Activated CD8-positive, alpha-beta memory T cell treated with anti-CD3 and anti-CD28 coated beads for 1 hour (primary cell): ENCODE measurements around the gene MRPL44.
"Not testable (repeated sequence)": the region's sequence is repeated elsewhere in the genome, so short reads cannot be mapped to it uniquely, and the experiment has no call there.

Experiments used
- DNase-seq, 2 donors: peaks; one replicate each; pipeline ENCODE4 v3.0.0-alpha.2; 2020; ENCODE audit warnings: low read depth in 1 of 2; ENCODE audit errors: extremely low read depth in 1 of 2

Gene MRPL44

DNA sequence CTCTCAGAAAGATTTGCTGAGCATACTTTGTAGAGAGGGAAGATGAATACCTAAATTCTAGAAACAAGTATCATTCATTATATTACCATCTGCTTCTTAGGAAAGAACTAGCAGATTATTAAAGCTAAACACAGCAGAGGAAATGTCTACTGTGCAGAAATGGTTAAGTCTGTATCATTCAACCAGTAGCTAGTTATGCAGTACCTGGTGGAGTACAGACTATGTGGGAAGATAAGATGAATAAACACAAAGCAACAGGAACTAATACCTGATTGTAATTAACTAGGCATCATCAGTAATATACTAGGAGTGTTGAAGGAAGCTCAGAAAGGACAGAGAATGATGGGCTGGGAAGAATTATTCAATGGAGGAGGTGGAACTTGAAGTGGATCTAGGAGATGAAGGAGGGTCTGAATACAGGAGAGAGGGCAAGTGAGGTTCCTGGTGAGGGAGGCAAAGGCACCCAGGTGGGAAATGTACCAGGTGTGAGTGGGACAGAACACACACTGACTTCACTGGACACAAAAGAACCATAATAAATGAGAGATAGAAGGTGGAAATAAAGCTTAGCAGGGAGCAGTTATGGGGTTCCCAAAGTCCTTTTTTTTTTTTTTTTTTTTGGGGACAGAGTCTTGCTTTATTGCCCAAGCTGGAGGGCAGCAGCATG lies 21.7 kb upstream of the MRPL44 start:
- no peak for DNase-seq

DNA sequence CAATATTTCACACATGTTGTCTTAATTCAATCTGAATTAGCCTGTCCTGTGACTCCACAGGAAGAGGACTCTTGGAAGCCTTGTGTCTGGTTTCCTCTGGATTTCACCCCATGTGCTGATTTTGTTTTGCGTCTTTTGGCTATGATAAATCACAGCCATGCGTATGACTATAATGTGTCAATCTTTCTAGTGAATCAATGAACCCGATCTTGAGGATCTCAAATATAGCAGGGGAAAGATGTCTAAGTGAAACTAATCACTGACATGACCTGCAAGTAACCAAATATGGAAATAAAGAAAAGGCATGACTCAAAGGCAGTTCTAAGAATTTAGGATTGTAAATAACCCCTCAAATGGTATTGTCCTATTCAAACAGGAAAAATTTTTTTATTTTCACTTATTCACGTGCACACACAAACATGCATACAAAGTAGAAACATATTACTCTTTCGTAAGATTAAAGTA lies 20.4 kb upstream of the MRPL44 start:
- DNase-seq = no peak

DNA sequence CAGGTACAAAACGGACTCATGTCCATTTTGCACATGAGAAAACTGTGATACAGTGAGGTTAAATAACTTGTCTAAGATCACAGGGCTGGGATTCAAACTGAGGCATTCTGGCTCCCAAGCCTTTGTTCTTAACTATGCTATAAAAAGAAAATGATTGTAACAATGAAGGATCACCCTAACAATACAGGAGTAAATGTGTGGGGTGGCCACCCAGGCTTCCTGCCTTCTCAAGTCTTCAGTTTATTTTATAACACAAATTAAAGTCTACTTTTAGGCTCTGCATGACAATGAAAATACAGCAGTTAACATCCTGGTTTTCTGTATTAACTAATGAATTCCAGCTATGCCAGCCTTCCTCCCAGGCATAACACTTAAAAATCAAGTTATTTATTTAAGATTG lies 19.7 kb upstream of the MRPL44 start:
- no peak for DNase-seq

DNA sequence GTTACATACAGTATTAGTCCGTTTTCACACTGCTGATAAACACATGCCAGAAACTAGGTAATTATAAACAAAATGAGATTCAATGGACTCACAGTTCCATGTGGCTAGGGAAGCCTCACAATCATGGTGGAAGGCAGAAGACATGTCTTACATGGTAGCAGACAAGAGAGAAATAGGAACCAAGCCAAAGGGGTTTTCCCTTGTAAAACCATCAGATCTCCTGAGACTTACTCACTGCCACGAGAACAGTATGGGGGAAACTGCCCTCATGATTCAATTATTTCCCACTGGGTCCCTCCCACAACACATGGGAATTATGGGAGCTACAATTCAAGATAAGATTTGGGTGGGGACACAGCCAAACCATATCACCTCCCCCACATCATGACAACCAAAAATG lies 17.8 kb upstream of the MRPL44 start:
- DNase-seq = not testable (repeated sequence)

DNA sequence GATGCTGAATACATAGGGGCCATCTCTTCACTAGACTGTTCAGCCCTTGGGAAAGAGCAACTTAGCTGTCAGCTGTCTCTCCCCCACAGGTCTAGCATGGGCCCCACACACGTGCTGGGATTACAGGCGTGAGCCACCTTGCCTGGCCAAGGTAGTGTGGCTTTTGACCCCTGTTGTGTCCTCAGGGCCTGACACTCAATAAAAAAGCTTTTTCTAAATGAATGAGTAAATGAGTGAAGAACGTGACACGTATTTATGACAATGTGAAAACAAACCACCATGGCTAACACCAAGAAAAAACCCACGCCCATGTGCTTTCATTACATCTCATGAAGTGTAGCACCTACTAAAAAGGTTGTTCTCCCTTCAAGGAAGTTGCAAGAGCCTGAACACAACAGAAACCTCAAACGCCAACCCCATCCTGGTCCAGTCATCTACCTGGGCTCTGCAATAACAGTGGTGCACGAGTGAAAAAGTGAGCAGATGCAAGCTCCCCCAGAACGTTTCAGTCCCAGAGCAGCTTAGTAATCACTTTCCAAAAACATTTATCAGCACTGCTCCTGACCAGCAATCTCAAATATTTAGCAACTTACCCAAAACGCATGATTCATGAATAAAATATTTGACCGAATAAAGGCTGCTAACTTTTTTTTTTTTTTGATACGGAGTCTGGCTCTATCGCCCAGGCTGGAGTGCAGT lies 15.5 kb upstream of the MRPL44 start:
- DNase-seq = no peak

DNA sequence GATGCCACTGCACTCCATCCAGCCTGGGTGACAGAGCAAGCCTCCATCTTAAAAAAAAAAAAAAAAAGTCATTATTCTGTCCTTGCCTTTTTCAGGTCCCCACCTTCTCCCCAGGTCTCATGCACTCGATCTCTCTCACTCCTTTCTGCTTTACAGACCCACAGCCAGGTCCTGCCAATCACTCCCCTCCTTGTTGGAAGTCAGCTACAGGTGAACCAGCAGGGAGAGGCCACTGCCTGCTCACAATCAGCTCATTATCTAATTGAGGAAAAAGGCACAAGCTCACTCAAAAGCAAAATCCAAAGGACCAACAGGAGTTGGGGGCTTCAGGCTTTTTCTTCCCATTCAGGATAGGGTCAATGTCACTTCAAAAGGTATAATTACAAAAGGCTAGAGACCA lies 14.1 kb upstream of the MRPL44 start:
- DNase-seq = no peak

DNA sequence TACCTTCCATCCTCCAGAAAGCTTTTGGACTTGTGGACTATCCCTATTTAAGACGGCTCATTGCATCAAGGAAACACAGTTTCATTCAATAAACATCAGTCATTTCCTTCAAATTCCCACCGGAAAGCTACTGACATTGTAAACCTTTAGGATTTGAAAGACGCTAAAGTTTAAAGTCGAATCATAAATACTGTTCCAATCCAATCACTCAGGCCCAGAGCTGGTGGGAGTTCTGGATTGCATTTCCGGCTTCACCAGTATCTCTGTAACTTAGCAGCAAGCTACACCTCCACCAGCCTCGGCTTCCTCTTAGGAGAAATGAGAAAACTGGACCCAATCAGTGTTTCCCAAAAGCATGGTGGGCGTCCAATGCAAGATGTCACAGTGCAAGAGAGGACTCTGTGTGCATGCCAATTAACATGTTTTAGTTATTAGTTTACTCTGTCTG lies 13.7 kb upstream of the MRPL44 start:
- DNase-seq = no peak

DNA sequence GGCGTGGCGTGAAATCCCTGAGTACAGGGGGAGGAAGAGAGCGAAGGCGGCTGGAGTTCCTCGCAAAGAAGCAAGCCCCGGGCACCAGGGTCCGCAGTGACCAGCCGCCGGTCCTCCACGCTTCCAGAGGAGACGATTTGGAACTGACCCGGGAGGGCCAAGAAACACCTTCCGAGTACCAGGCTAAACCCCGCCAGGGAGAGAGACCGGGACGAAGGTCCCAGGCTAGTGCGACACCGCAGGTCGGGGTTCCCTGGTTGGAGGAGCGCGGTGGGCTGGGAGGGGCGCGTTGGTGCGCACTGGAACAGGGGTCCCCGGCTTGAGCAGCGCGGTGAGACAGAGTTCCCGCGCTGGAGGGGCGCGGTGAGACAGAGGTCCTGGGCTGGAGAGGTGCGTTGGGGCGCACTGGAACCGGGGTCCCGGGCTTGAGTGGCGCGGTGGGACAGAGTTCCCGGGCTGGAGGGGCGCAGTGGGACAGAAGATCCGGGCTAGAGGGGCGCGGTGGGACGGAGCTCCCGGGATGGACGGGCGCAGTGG lies 13.0 kb upstream of the MRPL44 start:
- no peak for DNase-seq

DNA sequence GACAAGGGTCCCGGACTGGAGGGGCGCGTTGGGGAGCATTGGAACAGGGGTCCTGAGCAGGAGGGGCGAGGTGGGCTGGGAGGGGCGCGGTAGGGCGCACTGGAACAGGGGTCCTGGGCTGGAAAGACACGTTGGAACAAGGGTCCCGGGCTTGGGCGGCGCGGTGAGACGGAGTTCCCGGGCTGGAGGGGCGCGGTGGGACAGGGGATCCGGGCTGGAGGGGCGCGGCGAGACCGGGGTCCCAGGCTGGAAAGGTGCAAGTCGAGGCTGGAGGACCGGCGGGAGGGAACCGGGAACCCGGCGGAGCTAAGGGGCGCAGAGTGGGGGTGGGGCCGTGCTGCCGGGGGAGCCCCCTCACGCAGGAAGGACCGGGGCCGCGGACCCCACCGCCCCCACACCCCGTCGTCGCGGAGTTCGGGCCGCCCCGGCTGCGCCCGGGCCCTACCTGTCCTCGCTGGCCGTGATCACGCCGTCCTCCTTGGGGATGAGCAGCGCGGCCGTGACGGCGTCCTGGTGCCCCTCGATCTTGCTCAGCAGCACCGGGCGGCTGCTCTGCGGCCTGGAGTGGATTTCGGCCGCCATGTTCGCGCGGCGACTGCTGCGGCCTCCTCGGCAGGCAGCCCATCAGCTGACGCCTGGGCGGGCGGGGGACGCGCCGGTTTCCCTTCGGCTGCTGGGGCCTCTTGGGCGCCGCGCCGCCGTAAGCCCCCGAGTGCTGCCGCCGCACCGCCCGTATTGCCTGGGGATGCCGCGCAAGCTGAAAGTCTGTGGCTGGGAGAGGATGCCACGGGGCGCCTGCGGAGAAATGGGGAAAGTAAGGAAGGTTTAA lies 12.3 kb upstream of the MRPL44 start, which contains the start of gene WDFY1:
Gene WDFY1, minus strand, starts transcription at position 633 of the 829 bp plus-strand sequence. Its CDS starts 51 bp downstream, at position 582.
- peak; percentile 40 to 73 for DNase-seq

DNA sequence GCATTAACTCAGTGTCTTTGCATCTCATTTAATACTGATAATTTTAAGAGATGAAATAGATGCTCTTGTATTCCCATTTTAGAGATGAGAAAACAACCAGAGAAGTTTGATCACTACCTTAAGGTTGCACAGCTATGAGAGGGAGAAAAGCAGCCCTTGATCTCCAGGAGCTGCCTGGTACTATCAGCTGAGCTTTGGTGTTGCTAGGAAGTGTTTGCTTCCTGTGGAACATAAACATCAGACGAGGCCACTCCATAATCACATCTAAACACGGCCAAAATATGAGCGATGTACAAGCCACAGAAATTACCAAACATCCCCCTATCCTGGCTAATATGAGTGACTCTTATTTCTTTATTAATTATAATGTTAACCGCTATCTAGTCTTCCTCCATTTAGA lies 11.5 kb upstream of the MRPL44 start:
- DNase-seq = no peak

DNA sequence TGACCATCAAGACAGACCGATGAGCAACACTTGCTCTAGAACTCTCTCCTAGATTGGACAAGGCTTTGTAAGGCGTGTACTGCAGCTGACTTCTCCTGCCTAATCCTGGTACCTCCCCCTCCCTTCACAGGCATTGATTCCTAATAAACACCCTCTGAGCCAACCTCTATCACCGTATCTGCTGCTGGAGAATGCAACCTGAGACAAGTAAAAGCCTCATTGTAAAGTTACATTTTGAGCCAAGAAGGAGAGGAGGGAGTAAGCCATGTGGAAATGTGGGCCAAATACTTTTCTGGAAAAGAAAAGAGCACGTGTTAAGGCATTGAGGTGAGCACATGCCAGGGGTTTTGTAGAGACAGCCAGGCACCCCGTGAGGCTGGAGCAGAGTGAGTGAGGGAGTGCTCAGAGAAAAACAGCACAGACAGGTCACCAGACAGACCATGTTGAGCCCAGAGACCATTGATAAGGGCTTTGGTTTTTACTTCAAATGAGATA lies 9.5 kb upstream of the MRPL44 start:
- DNase-seq = no peak

DNA sequence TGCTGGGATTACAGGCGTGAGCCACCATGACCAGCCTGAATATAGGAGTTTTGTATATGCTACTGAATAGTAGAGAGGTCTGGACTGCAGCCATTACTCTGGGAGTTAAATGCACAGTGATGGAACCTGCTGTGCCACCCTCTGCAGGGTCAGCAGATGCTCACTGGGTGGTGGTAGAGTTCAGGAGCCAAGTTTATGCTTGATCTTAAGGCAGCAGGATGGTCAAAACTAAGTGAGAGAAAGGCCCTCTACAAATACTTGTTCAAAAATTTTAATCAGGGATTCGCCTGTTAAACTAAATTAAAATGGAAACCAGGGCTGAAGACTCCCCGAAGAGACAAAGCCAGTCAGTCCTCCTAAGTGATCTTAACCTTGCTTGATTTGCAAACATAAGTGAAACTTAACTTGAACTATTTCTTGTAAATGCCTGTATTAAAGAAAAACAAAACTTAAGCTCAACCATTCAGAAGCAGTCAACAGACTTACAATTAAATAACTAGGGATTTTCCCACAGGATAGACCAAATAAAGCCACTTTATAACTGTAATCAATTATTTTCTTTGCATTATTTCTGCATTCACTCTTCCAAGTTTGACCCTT lies 7.9 kb upstream of the MRPL44 start:
- no peak for DNase-seq

DNA sequence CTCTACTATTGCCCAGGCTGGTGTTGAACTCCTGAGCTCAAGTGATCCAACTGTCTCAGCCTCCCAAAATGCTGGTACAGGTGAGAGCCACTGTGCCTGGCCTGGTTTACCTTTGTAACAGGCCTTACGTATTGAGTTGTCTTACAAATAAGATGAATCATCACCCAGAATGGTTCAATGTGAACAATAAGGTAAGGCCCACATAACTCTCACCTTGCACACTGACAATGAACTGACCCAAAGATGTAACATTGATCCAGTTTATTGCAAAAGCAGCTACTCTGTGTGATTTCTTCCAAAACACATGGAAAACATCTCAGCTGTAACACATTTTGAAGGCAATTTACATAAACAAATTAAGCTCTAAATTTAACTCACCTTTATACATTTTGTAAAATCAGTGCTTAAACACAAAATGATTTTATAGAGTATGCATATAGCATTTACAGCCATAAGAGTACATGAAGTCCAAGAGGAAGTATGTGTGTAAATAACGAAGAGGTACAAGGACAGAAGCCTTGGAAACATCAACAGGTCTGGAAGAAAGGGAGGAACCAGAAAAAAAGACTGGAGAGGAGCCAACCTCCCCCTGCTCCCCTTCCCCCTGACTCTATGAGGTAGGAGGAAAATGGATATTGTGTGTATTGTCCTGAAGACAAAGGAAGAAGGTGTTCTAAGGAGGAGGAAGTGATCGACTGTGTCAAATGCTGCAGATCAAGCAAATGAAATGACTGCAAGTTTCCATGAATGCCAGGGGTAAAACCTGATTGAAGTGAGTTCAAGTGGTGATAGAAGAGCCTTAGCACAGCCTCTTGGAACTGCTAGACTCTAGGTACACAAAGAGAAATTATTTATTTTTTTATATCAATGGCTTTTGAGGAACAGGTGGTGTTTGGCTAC lies 6.6 kb upstream of the MRPL44 start:
- DNase-seq = no peak

DNA sequence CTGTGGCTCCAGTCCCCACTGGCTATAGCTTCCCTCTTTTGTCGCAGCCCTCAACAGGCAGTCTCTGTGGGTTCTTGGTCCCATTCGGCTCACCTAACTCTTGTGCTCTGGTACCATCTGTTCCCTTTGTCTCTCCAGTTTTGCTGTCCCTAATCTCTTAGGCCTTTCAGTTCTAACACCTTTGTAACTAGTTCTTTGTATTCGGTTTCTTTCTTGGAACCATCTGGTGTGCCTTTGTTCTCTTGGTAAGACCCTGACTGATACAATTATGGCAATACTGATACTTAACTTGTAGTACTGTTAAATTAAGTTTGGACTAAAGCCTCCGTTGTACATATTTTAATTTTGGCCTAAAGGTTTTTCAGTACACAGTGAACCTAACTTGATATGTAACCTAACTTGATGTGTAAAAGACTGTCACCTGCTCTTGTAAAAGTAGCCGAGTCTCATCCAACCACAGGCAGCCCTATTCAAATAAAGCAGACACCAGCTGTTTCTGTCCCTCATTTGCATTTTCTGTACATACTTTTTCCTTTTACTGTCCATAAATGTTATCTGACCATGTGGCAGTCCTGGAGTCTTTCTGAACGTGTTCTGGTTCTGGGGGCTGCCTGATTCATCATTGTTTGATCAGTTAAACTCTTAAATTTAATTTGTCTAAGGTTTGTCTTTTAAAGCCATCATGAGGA lies 4.8 kb upstream of the MRPL44 start:
- no peak for DNase-seq

DNA sequence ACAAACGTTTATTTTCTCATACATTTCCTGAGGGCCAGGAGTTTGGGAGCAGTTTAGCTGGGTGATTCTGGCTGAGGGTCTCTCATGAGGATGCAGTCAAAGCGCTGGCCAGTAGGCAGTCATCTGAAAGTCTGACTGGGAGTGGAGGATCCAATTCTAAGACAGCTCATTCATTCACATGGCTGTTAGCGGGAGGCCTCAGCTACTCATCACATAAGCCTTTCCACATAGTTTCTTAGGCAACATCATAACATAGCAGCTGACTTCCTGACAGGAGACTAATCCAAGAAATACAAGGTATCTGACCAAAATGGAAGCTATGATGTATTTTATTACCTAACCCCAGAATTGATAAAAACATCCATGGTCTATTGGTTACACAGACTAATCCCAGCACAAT lies 2.9 kb upstream of the MRPL44 start:
- DNase-seq = no peak

DNA sequence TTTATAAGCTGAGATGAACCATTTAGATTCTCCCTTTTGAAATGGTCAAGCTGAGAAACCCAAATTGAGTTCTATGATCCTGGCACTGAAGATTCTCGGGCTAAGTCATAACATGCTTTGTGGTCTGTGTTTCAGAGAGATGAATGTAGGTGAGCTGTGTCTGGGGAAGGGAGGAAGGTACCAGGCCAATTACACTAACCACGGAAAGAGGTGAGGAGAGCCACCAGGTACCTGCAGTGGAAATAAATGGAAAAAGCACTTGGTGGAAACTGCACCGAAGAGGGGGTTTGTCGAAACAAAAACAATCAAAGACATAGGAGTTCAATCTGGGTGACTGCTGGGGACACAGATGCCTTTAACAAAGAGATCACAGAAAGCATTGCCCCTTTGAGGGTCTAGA lies 963 bp upstream of the MRPL44 start:
- no peak for DNase-seq

DNA sequence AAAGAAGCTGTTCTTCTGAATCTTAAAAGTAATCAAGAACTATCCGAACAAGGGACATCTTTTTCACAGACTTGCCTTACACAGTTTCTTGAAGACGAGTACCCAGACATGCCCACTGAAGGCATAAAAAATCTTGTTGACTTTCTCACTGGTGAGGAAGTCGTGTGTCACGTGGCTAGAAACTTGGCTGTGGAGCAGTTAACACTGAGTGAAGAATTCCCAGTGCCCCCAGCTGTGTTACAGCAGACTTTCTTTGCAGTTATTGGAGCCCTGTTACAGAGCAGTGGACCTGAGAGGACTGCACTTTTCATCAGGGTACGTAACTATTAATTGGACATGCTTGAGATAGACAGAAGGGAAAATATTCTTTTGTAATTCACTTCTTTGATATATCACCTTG lies 2.4 kb downstream of the MRPL44 start:
- no peak for DNase-seq

DNA sequence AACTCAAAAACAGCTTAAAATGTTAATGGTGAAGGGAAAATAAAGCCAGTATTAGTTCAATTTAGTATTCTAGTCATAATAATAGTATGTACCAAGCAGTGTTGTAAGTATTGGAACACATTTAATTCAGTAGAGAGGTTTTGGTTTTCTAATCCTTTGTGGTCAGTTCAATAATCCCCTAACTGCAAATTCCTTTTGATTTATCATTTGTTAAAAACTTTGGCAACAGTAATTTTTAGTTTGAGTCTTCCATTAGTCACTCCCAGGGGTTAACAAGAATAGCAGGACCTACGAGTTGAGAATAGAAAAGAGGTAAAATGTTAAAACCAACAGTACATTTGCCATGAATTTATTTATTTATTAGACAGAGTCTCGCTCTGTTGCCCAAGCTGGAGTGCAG lies 10.7 kb downstream of the MRPL44 start:
- no peak for DNase-seq

DNA sequence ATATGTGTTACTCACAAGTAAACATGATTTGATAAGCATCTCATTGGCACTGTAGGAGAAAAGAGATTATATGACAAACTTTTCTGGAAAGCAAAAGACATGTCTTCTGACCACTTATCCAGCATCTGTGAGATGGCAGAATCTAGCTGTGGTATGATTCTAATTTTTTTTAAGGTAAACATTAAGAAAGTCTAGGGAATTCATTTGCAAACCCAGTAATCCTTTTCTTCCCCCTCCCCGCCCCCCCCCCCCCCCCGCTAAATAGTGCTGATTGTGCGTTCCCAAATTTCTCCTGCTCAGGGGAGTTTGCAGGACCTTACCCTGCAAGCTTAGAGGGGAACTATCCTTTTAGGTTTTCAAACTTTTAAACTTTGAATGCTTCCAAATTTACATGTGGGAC lies 12.1 kb downstream of the MRPL44 start:
- DNase-seq = no peak
